ENCODE results near the gene RUNX2.

DNA sequence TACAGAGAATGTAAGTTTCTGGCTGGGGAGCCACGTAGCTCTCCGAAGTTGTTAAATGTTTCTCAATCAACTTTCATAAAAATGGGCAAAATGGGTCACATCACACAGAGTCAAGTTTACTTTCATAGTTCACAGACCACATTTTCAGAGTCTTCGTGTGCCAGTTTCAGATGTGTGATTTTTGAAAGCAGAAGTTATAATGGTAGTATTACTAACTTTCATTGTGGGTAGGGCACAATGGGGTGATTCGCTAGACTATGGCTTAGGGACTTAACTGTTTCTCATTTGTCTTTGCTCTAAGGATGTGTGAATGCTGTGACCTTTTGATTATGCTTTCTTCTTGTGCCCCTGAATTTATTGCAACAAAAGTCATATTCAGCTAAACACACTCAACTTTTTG, 158.6 kb downstream of the RUNX2 start:
- TF ChIP-seq POLR2A (IDR thresholded peaks at IDR 0.05; ENCODE audit: low read depth, low read length) (no peak), KAT2A (conservative IDR thresholded peaks at IDR 0.05; ENCODE audit: control insufficient read depth, low read depth, low read length) (no peak), EZH2 (IDR thresholded peaks at IDR 0.05; ENCODE audit: borderline replicate concordance, control insufficient read depth, low read depth, low read length) (no peak), MTA3 (IDR thresholded peaks at IDR 0.05; ENCODE audit: borderline replicate concordance, low read length) (no peak), CHD4 (IDR thresholded peaks at IDR 0.05) (no peak), ZZZ3 (IDR thresholded peaks at IDR 0.05; ENCODE audit: control insufficient read depth, insufficient read length, low read depth) (no peak), ESRRA (IDR thresholded peaks at IDR 0.05; ENCODE audit: low read length) (no peak), POLR2AphosphoS5 (IDR thresholded peaks at IDR 0.05; ENCODE audit: low read length) (no peak), SMC3 (IDR thresholded peaks at IDR 0.05; ENCODE audit: borderline replicate concordance, low read length) (no peak)
